COLO668 (cell line): ENCODE measurements around the gene TCAIM.
"Not testable (repeated sequence)": the region's sequence is repeated elsewhere in the genome, so short reads cannot be mapped to it uniquely, and the experiment has no call there.

Experiments used
- DNase-seq: peaks from one replicate; lab custom pipeline; 2025; ENCODE audit not compliant: unreplicated experiment; lab: John Stamatoyannopoulos, UW

TCAIM gene

DNA sequence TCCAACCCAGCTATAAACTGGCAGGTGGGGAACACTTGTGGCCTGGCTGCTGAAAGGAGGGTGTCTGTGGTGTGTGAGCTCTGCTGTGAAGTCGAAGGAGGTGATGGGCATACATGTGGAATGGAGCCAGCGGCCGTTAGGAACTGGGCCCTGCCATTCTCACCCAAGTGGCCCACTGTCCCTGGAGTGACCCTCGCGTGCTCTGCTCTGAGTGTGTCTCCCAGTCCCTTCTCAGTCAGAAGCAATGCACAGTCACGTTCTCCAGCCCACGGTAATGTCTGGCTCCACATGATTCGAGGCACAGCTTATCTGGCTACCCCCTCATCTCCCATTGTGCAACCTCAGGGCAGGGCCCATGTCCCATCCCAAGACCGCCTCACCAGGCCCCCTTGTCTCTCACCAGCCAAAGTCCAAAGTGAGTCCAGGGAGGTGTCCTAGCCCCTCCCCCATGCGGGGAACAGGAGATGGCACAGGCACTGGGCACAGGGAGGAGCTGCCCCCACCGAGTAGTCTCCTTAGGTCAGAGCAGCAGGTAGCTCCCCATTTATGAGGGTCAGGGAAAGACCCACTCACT is 76.0 kb downstream of the TCAIM start:
- no peak for DNase-seq

DNA sequence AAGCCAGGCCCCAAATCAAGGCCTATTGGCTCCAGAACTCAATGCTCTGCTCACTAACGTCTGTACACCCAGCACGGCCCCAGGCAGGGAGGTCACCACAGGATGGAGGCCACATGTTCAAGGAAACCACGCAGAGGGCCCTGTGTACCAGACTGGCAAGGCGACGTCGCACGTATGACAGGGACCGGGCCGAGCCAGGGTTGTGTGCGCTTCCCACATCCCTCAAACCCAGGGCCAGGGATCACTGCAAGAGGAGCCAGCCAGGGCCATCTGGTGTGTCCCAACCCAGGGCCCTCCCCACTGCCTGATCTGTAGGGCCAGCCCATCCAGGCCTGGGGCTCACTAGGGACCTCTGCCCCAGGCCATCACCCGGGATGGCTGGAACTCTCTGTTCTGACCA is 76.9 kb downstream of the TCAIM start:
- no peak for DNase-seq

DNA sequence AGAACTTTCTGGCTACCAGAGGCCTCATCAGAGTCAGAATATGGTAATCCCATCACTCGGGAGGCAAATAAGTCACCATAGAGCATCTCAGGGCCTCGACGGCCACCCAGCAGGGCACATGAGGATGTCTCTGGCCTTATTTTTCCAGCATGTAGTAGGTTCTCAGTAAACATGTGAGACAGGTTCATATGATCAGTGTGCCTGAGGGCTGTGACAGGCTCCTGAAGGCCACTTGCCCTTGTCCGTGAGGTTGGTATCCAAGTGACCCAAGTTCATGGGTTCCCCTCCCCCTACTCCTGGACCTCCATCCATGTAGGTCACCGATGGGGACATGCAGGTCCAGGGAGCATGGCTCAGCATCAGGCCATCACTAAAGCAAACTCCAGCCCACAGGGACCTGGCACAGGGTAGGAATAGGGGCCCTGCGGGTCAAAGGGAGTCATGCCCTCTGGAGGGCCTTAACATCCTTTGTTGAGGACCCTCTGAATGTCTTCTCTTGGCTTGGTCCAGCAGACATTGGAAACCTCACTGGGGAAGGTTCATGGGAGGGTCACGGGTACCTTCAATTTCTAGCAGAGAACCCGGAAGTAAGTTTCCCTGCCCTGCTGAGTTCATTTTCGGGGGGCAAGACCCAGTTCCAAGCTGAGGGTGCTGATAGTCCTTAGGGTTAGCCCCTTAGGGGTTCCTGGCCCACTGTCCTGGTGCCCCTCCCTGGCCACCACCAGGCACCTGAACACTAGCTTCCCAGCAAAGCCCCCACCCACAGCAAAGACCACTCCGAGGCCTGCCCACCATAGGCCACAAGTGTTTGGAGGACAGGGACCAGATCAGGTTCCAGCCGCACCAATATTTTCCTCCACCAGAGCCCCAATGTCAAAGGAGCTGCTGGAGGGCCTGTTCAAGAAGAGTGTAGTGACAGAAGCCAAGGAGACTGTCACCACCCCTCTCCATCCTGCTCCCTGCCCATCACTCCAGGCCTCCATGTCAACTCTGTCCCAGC is 77.8 kb downstream of the TCAIM start:
- no peak for DNase-seq

DNA sequence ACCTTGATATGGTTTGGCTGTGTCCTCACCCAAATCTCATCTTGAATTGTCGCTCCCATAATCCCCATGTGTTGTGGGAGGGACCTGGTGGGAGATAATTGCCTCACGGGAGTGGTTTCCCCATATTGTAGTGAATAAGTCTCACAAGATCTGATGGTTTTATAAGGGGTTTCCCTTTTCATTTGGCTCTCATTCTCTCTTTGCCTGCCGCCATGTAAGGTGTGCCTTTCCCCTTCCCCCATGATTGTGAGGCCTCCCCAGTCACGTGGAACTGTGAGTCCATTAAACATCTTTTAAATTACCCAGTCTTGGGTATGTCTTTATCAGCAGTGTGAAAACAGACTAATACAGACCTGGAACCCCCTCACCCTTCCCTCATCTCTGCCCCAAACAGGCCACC is 79.6 kb downstream of the TCAIM start:
- DNase-seq, result not testable (repeated sequence)

DNA sequence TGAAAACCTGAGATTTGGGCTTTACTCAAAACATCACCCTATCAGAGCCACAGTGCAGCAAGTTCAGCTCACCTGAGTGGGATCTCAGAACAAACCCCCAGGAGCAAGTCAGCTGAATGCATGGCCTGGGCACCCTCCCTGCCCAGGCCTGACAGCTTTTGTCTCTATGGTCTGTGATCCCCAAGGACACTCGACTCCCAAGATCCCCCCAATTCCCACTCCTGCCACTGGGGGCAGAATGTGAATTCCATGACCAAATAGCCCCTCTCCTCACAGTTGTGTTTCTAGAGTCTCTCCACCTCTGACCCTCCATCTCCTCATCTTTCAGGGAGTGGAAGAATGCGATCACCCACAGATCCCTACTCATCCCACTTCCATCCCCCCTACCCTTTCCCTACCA is 80.0 kb downstream of the TCAIM start:
- DNase-seq, result no peak

DNA sequence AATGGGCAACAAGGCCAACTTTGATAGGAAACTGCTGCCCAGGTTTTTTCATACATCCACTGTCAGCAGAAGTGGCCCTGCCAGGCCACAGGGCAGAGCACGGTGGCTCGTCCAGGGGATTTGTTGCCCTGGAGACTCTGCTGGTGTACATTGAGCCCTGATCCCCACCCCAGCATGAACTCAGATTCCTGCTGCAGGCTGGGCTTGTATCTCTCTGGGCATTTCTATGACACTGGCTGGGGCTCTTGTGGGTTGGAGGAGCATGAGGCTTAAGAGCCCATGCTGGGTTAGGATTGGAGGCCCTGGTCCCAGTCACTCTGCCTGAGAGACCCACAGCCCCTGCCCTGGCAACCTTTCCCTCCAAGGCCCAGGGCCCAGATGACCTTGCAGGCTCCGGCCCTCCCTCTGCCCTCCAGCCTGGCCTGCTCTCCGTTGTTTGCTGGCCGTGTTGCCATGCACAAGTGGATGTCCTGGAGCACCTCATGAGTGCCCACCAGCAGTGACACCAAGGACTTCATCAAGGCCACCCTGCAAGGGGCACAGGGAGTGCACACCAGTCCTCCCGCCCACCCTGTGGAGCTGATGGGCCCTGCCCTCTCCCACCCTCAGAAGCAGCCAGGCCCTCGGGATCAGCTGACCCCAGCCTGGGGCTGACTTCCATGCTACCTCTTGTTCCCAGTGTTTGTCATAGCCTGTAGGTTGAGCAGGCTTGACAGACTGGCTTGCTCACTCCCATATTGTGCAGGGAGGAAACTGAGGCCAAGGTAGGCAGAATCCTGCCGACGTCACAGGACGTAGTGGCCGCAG is 80.8 kb downstream of the TCAIM start:
- no peak for DNase-seq

DNA sequence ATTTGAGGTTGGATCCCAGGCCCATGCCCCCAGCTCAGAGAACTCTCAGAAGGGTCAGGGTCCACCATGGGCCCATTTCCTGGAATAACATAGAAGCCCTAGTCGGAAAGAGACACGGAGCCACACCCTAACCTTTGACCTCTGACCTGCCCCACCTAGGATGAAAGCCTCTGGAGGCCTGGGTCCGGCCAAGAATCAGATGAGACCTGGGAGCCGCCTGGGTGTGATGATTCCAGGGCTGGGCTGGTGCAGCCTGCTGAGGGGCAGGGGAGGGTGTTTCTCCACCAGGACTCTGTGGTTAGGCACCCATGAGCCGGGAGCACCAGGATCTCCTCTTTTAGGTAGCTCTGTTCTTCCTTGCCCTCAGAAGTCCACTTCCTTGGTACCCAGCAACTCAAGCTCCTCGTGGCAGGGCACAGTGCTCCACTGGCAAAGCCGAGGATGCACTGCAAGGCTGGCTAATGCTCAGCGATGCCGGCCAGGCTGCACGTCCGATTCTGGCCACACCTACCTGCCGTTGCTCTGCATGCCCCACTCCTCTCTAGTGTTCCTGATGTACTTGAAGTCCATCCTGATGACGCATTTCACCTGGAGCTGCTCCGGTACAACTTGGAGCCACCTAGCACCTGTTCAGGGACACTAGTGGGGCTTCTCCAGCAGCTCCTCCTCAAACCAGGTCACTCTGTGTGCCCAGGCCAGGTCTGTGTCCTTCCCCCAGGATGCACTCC is 81.5 kb downstream of the TCAIM start:
- DNase-seq, result no peak

DNA sequence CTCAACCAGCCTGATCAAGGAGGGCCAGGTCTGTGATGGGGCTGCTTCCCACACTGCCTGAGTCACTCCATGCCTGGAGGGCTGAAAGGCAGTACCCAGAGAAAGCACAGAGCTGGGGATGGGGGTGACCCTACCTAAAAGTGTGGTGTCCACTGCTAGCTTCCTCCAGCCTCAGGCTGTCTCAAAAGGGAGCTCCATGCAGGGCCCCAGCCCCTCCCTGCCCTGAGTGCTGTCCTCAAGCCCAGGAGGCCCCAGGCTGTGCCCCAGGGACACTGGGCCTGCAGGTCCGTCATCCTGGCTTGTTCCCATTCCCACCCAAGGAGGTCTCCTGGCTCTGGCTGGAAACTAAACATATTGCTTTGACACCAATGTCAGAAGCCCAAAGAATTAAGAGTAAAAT is 82.1 kb downstream of the TCAIM start:
- DNase-seq, result no peak

DNA sequence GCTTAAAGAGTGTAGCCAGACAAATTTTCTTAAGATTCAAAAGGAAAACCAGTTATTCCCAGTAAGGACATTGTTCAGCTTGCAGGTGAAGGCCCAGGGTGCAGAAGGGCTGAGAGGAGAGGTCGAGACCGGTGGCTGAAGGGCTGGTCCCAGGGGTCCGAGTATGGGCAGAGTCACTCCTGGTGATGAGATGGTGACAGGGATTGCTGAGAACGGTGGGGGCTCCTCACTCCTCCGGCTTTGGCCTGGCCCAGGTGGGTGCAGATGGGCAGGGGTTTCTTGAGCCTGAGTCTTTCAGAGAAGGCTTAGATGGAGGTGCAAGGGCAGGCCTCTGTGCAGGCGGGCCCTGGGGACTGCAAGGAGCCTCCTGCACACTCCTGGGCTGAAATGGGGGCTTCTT is 82.7 kb downstream of the TCAIM start:
- no peak for DNase-seq

DNA sequence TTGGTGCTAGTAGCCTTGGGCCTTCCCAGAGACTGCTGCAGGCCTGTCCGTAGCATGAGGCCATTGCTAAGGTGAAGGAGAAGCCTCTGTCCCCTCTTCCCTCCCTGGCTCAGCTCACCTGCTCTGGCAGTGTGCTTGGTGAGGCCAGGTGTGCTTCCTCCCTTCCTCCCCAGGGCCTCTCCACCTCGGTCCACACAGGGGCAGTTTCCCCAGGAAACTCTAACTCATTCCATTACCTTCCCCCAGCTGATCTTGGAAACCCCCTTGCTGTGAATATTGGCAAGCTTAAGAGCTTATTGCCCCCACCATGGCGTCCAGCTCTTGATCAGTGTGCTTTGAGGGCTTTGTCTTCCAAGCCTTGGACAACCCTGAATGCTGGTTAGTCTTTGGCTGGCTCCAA is 86.2 kb downstream of the TCAIM start:
- no peak for DNase-seq

DNA sequence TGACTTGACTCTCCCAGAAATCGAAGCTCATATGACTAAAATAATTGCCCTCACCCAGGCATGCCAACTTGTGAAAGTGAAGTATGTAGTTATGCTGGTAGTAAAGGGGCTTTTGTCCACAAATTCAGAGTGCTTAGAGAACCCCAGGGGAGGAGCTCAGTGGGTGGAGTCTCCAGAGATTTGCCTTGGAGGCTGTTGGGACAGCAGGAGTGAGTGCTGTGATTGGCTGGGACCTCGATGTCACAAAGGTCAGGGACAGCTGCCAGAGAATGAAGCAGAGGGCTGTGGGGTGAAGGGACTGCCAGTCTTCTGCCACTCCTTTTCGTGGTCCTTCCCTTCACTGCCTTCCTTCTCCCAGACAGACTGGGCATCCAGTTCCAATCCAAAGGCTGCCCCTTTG is 89.1 kb downstream of the TCAIM start:
- DNase-seq, result no peak

DNA sequence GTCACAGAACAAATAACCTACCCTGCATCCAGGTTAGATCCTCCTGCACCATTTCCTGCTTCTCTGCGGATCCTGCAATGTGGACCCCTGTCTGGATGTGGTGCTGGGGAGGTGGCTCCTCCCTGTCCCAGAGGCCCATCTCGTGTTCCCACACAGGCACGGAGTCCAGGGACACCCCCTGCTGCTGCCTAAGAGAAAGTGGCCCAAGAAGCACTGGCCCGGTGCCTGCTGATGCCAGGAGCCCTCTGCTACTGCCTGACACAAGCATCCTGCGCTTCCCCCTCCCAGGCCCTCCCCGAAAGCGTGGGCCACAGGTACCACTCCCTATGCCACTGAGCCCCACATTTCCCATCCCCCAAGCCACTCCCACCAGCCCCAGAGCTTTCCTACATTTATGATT is 90.3 kb downstream of the TCAIM start:
- DNase-seq, result no peak

DNA sequence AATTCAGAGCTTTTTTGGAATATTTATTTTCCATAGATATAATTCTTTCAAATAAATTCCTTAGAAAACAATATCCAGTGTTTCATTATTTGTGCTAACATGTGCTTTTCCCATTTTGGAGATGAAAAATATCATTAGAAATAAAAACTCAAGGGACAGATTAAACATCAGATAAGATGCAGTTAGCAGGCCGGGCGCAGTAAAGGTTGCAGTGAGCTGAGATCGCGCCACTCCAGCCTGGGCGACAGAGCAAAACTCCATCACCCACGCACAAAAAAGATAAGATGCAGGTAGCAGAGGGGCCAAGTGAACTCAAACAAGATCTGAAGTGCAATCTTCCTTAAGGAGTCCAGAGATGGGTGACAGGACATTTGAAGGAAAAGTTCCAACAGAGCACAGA is 90.9 kb downstream of the TCAIM start:
- DNase-seq, result no peak

DNA sequence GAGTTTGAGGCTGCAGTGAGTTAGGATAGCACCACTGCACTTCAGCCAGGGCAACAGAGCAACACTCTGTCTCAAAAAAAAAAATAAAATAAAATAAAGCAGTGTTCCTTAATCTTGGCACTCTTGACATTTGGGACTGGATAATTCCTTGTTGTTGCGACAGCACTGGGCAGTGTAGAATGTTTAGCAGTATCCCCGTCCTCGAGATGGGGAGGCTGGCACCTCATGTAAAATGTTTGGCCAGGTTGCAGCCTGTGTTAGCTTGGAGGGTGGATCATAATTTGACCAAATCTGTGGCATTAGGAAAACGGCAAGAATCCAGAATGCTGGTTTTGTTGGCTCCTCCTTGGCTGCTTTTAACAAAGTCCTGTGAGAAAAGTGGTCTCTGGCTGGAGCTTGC is 91.9 kb downstream of the TCAIM start:
- no peak for DNase-seq

DNA sequence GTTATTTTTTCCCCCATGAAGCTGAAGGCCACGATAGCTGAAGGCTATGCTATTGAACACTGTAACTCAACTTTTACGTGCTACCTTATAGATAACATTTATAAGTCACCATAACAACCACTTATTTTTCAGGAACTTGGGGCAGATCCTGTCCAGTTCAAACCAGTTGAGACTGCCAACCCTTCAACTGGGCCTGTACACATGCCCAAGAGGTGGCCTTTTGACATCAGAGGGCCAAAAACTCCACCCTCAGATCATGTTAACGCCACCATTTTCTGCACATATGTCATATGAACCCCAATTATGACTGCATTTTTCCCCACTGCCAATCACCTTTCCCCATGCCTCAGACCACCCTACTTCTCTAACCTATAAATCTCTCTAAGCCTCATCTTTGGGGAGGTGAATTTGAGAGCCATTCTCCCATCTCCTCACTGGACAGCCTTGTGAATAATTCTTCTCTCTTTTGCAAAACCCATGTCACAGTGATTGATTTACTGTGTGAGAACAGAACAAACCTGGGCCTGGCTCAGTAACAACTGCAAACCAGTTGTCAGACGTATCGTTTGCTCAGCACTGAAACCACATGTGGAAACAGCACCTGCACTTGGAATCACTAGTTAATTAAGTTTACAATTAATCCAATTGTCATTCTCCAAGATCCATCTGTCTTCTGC is 96.4 kb downstream of the TCAIM start:
- no peak for DNase-seq

DNA sequence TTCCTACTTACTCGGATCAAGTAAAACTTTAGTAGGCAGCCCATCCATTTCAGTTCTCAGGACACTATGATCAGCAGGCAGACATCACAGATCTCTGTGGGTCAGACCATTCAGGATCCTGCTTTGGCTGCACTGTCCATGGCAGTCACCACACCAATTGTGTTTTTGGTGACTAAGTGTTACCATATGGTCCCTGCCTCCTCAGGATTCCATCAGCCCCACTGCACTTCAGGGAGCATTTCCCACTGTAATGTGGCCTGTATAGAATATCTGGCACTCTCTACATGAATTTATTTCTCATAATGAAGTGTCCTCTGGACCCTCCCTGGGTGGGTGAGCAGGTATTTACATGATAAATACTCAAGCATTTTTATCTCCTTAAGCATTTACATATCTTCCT is 97.6 kb downstream of the TCAIM start:
- no peak for DNase-seq

DNA sequence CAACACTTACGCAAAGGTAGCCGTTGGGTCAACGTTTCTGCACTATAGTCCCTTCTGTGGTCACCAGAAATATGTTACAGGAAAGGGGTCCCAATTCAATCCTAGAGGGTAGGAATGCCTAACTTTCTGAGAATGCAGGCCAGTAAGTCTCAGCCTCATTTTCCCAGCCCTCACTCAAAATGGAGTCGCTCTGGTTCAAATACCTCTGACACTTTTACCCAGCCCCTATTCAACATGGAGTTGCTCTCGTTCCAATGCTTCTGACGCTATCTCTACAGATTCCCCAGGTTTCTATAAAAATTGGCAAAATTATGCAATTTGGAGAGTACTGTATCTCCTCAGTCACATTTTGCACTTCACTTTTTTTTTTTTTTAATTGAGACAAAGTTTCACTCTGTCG is 99.2 kb downstream of the TCAIM start:
- DNase-seq, result no peak

DNA sequence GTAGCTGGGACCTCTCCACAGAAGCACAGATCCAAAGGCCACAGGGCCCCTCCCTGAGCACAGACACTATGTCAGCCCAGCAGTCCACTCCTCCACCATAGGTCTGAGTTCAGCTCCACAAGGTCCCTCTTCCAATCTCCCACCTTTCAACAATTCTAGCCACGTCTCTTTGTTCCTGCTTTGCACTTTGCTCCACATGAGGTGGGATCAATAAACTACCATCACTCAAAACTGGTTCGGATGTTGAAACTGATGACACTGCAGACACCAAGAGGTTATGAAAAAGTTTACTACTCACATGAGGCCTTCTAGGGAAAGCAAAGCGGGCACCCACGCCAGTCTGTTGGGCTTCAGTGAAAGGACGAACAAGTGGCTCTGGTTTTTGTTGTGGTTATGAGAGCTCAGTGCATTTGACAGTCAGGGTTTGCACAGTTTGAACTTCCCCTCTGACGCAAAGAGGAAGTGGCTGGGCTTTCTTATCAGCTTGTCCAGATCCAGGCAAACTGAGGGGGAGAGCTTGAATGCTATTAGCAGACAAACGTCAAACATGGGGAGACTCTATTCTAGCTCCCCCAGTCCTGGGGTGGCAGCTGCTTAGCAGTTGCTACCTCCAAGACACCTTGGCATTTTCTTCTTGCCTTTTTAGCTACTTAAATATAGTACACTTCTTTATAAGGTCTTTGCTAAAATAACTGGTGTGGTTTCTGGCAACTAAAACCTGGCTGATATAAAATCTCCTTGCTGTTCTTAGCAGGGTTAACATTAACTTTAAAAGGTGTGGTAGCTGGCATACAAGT is 101.1 kb downstream of the TCAIM start:
- no peak for DNase-seq

DNA sequence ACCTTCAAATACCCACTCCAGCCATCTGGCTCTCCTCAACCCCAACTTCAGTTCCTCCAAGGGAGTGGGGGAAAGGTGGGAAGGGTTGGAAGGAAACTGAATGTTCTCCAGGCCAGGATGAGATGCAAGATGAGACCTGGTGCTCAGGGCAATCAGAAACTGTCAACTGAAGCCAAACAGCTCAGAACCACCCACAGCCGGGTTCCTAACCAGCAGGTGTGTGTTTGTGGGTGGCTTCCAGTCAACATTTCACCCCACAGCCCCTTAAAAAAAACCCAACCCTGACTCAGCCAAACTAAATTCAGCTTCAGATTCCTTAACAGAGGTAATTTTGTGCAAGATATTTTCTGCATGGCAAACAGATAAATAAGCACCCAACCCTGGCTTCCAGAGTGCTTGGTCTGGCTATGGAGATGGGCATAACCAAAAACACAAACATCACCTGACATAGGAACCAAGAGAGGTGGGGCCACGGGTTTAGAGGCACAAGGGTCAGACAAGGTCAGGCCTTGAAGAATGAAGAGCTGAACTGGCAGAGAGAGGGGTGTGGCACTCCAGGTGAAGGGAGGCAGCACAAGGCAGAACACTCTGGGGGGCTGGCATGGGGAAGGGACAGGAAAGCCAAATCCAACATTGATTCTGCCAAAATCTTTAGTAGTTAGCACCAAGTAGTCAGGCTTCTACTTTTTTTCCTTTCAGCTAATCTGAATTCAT is 104.2 kb downstream of the TCAIM start:
- DNase-seq, result no peak
